GM19035 (cell line): ENCODE measurements around the gene POMGNT2.

Source experiments
- ATAC-seq: cut with Tn5 transposase; IDR thresholded peaks from one replicate; pipeline ENCODE4 v1.9.1; 2021; ENCODE audit not compliant: unreplicated experiment

POMGNT2 gene

DNA sequence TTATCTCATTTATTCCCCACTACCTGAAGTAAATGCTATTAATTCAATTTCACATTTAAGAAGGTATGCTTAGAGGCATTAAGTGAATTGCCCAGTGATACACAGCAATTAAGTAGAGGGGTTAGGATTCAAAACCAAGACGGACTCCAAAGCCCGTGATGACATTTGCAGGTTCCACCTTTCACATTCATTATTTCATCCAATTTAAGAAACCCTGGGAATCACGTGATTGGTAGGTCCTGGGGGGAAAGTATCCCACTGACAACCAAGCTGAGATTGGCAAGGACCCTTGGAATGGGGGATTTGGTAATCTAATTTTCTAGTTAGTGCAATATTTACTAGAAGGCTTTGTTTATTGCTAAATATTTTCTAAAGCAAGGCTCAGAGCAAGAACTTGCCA, 1.8 kb downstream of the POMGNT2 start:
- ATAC-seq: no peak

DNA sequence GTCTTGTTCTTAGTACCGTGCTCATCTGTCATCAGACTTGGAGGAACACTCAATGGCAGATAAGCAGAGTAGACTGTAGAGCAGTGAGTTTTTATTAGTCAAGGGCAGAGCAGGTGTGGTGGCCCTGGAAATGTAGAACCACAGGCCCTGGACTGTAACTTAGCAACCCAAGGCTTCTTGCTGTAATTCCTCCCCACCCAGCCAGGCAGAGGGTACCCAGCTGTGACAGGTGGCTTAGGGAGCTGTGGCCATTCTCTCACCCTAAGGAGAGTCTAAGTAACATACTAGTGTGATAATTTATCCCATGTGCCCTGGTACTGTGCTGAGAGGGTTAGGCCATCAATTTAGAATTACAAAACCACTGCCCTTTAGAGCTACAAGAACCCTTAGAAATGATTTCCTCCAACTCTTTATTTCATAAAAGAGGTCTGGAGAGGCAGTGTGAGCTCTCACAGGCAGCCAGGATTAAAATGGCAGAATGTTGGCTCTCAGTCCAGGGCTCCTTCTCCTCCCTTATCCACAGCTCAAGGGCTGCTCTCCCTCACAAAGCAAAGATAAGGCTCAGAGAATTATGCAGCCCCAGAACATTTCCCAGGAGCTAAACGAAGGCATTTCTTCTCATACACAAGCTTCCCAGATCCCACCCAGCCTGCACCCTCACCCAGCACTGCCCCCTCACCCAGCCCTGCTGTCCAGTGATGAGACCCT, 3.0 kb downstream of the POMGNT2 start:
- ATAC-seq: no peak

DNA sequence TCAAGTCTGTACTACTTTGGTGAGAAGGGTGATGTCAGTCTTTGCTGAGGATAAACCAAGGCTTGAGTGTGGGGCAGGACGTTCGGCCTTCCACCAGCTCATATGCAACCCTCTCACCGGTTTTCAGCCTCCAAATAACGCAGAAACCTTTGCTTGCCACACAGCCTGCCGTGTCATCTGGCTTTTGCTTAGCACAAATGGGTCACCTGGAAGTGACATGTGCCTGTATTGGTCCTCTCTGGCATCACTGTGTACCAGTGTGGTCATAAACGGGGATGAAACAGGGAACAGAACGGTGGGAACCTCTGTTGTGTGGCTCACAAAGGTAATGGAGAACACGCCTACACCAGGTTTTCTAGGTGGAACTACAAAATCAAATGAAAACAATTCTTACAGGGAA, 7.1 kb downstream of the POMGNT2 start:
- ATAC-seq: no peak

DNA sequence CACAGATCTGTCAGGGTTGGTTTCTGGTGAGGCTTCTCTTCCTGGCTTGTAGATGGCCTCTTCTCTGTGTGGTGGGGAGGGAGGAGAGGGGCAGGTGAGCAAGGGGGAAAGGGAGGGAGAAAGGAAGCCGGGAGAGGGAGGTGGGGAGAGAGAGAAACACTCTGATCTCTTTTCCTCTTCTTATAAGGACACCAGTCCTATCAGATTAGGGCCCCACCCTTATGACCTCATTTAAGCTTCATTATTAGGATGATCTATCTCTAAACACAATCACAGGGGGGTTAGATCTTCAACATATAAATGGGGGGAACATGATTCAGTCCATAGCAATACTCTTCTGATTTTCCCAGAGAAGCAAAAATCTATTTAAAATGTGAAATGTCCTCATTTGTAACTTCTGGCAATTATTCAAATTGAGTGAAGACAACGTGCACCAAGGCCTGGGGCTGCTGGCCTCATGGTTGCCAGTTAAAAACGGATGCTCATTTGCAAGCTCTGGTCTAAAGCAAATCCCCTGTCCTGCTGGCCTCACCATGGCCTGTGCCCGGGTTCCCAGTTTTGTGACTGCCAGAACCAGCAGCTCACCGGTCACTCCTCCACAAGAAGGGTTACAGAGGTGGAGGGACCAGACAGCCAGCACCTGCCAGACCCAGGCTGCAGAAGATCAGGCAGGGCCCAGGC, 8.3 kb downstream of the POMGNT2 start:
- no peak for ATAC-seq

DNA sequence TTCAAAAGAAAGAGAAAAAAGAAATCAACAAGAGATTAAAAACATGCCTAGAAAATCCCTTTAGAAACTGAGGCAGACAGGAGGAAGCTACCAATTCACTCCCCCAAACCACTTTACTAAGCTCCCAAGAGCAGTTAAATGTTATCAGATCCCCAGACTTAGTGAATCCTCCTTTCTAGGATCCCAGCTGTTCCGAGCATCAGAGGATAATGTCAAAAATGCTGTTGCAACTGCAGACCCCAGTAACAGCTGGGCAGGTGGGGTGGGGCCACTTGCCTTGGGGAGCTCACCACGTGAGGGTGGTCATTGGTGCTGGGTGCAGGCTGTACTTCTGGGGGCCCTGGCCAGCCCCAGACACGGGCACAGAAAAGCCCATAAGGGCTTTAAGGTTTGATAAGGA, 9.1 kb downstream of the POMGNT2 start:
- no peak for ATAC-seq

DNA sequence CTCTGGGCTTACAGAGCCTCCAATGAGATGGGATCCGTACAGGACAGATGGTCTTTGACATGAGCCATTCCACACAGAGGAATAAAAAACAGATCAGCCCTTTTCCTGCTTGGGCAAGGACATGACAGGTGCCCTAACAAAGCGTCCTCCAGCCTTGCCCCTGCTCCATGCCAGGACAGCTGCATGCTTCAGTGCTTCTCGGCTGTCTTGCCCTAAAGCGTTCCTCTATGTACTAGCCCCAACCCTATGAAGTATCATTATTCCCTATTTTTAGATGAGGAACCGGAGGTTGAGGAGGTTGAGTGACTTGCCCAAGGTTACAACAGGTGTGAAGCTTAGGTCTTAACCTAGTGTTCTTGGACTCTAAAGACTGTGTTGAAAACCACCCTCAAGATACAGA, 10.5 kb downstream of the POMGNT2 start:
- ATAC-seq: no peak

DNA sequence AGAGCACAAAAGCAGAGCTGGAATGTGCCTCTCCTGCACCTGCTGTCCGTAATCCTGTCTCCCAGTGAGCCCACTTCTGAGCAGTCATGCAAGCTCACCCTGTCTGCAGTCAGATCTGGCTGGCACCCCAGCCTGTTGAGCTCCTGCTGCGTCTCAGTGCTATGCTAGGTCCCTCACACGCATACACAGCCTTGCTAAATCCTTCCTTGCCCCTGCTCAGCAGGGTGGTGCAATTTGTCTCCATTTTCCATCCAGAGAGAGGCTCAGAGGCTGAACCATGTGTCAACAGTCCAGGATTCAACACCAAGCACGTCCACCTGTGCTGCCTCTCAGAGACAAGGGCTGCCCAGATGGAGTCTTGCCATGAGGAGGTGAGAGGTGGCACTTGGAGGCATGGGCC, 11.0 kb downstream of the POMGNT2 start:
- ATAC-seq: no peak

DNA sequence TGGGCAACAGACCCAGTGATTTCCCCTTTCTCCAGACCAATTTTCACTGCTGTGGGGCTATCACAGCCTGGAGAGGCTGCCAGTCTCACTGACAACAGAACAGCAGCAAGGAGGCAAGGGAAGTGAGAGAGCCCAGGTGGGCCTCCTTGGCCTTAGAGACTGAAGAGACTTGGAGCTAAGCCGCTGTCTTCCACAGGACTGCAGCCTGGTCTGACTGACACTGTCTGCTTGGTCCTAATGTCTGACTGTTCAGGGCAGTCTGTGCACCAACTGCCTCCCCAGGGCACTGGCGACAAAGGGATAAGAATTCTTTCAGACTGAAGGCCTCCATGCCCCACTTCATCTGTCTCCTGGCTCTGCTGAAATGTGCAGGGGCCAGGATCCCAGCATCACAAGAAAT, 11.5 kb downstream of the POMGNT2 start:
- no peak for ATAC-seq

DNA sequence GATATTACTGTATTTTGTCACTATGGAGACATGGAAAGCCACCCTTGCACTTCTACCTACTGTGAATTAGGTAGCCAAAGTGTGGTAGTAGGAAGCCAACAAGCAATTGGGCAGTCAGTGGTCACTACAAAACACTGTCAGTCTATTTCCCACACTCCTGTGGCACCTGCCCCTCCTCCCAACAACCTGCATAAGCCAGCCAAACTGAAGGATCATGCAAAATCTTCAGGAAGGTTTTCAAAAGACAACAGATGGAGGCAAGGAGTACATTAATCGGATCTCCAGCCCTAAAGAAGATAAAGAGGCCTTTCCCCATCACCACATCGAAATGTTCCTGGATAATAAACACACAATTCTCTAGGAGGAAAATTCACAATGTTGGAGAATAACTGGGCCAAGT, 11.9 kb downstream of the POMGNT2 start:
- ATAC-seq: no peak

DNA sequence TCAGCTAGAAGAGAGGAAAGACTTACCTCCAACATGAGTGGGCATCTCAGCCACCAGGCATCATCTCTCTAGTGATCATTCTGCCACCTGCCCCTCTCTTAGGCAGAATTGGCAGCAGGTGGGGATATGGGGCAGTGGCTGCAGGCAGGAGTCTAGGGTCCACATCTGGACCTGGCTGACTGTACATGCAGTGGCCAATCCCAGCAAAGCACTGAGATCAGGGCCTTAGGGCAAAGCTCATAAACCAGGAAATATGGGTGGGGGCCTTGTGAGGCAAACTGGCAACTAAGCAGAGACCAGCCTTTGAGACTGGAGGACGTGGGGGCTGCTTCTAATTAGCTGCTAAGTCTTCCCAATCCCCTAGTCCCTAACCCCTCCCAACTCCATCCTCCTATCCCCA, 12.9 kb downstream of the POMGNT2 start:
- no peak for ATAC-seq

DNA sequence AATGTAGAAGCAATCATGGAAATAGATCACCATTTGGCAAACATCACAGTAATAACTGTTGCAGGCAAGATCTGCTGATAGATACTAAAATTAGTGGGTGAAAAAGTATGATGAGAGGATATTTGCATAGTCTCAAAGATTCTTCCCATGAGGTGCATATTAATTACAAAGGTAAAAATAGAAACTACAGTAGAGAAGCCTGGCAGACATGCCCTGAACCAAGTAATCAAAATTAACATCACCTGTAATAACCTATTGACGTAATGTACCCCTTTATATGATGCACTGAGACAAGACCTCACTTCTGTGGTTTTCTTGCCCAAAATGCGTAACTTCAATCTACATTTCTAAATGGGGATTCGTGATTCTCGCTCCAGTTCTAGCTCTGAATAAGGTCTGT, 14.4 kb downstream of the POMGNT2 start:
- ATAC-seq: no peak

DNA sequence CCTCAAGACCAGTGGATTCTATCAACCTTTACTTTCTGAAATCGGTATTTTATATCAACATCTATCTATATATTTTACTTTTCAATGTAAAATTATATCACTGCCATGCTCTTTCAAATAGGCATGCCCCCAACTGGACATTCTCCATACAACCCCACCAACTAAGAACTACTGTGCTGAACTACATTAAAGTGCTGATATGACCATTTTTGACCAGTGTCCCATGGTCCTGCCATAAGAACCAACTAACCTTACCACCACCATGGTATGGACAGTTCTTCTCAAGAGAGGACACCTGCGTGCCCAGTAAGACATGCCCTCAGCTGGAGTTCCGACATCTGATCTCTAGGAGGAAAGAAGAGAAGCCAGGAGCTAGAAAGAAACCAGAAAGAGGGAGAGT, 15.6 kb downstream of the POMGNT2 start:
- no peak for ATAC-seq

DNA sequence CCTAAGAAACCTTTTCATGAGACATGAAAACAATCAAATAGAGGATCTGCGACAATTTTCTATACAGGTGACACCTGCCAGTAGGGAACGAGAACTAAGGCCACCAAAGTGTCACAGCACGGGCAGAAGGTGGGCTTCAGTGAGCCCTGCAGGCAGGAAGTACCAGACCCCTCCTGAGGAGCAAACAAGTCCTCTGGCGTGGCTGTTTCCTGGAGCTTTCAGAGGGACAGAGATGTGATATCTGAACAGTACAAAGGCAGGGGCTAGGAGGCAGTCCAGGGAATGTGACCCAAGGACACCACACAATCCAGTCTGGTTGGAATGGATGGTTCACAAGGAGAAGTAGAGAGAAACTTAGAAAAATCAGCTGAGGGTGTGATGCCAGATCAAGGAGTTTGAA, 16.8 kb downstream of the POMGNT2 start:
- no peak for ATAC-seq

DNA sequence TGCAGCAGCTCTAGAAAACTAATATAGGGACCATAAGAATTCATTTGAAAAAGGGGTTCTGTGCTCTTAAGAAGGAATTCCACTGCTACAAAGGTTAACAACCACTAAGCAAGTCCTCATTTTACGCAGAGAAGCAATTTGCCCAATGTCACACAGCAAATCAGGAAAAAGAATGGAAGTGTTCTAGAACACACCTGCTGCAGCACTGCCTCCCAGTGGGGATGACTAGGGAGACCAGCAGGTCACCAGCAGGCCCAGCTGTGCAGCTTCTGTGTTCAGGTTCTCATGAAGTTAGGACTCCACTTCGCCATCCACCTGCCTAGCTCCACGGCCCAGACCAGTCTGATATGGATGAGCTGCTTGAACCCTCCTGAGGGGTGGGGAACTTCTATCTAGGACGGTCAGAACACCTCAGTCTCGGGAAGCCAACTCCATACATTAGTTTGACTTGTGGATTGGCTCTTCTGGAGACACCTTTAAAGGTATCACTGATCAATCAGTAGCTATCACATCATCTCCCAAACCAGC, 18.6 kb downstream of the POMGNT2 start:
- no peak for ATAC-seq

DNA sequence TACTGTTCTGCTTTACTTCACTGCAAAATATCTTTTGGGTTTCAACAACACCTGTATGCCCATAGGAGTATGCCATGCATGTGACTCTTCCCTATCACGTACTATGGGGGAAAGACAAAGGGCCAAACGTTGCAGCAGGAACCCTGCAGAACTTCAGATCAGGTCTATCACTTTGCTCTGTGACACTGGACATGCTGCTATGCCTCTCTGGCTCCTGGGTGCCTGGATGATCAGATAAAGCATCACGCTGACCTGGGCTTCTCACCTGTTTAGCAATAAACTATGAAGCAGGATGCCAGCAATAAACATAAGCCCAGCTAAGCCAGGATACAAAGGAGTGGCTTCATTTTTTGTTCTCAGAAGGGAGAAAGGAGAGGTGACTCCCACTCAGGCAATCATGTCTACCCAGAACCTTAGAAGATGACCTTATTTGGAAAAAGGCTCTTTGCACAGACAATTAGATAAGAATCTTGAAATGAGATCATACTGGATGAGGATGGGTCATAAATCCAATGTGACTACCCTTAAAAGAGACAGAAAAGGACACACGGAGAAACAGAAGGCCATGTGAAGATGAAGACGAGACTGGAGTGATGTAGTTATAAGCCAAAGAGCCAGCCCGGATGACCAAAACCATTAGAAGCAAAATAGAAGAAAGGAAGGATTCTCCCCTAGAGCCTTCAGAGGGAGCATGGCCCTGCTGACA, 19.3 kb downstream of the POMGNT2 start:
- no peak for ATAC-seq

DNA sequence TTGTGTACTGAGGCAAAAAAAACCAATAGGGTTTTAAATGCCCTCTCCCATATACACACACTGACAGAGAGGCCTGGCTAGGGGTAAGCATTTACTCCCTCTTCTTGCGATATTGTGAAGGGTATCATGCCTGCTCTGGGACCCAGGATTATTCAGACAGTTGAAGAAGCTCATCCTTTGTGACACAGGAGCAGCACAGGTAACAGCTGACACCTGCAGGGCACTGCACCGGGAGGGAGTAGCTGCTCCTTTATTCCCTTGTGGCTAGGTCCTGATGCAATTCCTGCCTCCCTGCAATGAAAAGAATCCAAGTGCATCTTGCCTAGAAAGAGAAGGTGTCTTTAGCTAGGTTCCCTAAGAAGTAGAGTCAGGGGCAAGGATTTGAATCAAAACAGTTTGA, 23.4 kb downstream of the POMGNT2 start:
- no peak for ATAC-seq

DNA sequence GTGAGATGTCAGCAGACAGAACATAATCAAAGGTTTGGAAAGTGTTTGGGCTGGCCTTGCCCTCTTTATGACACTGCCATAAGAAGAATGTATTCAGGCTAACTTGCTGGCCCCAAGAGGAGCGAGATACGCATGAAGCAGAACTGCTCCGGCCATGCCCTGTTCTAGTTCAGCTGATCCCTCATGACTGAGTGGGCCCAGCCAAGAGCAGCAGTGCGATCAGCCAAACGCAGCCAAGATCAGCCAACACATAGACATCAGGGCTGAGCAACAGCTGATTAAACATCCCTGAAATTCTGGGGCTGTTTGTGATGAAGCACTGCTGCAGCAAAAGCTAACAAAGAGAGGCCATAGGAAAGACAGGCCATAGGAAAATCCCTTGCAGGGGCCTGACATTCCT, 24.1 kb downstream of the POMGNT2 start:
- no peak for ATAC-seq

DNA sequence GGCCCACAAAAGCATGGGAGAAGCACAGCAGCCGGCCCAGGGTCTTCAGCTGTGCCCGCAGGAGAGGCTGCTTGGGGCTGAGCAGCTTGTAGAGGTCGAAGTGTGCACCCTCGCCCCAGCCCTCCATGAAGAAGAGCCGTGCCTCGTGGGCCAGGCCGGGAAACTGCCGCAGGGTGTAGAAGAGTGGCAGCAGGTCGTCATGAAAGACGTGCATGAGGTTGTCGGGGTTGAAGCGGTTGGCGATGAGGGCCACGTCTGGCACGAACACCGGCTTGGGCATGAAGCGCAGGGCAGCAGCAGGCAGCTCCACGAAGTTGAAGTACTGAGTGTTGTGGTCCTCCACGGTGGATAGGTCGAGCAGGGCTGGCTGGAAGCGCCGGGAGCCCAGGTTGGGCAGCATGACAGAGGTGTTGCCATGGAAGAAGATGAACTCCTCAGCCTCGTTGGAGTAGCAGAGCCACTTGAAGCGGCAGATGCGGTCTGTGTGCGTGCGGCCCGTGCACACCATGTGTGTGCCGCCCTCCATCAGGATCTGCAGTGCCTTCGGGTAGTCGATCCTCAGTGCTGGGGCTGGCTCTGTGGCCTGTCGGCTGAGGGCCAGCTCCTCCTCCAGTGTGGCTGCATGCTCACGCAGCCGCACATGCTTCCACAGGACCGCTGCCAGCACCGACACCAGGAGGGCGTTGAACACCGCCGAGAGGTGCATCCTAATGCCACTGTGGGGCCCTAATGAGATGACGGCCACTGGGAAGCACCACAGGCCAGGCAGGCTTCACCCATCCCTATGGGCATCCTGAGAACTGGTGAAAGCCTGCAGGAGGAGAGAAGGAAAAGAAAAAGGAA, 24.9 kb downstream of the POMGNT2 start:
- ATAC-seq: no peak

DNA sequence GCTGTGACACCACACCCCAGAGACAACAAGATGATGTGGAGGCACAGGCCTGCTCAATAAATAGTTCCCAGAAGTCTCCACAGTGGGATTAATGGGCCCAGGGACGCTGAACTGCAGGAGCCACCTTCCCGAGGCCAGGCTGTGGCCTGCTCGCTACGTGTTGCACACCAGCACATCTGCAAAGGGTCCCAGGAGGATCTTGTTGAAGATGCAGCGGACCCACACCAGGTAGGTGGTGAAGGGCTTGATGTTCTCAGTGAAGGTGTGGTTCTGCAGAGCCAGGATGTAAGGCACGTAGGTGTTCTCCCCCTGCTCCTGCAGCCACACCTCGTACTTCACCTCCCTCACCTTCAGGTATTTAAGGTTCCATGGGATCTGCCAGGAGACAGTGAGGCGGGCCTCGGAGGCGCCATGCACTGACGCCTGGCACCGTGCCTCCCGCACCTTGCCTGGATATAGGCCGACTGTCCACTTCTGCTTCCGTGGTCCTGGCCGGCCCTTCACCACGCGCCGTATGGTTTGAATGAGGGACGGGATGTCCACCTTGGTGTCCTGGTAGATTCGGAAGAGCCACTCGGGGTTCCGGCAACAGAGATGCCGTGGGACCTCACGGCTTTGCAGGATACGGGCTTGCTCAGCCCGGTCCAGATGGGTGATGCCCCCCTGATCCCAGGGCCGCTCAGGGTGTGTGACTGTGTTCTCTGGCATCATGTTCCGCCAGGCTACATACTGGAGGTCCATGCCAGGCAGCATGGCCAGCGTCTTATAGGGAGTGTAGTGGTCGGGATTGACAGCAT, 26.1 kb downstream of the POMGNT2 start:
- ATAC-seq: no peak

DNA sequence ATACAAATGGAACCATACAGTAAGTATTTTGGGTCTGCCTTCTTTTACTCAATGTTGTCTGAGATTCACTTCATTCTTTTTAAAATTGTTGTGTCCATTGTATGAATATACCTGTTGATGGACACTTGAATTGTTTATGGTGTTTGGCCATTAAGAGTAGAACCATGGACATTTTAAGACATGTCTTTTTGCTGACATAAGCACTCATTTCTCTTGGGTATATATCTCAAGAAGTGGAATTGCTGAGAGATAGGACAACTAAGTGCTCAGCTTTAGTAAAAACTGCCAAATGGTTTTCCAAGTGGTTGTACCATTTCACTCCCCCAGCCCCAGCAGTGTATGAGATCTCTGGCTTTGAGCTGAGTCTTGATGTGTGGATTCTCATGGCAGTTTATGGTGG, 28.2 kb downstream of the POMGNT2 start:
- ATAC-seq: no peak
